ENCODE measurements around the gene MRPL55. TPM values are rescaled to one million over a fixed set of nuclear protein-coding genes. Genes with fewer than 3 reads are reported as not detected.

MRPL55 gene
- total and polyA plus RNA-seq, 2 experiments from 2014 or later, result 92.4 to 172 TPM

DNA sequence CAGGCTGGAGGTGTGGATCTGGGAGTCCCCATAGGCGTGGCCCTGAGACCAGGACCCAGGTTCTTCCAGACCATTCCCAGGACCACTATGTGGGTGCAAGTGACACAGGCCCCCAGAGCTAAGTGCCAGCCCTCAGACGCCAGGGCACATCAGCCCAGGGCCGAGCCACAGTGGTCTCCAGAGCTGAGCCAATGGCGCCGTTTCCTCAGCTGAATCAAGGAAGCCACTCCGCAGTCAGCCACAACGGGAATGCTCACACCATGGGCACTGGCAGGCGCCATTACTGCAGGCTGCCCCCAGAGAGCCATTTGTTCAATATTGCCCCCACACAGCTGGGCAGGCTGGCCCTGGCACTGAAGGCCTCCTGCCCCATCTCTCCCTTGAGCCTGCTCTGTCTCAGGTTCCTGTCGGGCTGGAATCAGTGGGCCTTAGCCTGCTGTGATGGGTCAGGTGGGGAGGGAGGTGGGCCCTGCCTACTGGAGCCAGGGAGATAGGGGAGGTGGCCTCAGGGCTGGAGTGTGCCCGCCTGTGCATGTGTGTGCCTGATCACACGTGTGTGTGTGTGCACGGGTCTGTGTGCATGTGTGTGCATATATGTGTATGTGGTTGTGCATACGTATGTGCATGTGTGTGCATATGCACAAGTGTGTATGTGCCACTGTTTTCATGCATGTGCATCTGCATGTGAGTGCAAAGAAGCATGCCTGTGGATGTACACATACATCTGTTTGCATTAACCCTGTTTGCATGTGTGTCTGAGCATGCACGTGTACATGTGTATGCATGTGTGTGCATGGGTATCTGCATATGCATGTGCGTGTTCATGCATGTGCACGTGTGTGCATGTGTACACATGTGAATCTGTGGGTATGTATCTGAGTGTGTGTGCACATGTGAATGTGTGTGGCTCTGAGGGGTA is 46.8 kb upstream of the MRPL55 start:
- Mint-ChIP-seq H3K27ac (no peak overlapping the region), H3K36me3 (ENCODE audit: low read depth) (no peaks in the 10 kb centered on the region), H3K27me3 (ENCODE audit: insufficient read depth, low read depth, poor library complexity) (peaks cover 31% of the 10 kb centered on the region), H3K9me3 (no peaks in the 10 kb centered on the region), H3K4me3 (no peak overlapping the region), H3K4me1 (no peaks in the 10 kb centered on the region)
- Histone ChIP-seq H3K4me1 (ENCODE audit: insufficient read depth) (no peaks in the 10 kb centered on the region), H3K4me3 (no peak overlapping the region), H2AFZ (no peak overlapping the region), H3K27me3 (ENCODE audit: insufficient read depth) (peaks cover 27% of the 10 kb centered on the region), H3K79me2 (replicated peaks; ENCODE audit: insufficient read depth) (no peaks in the 10 kb centered on the region), H4K20me1 (replicated peaks; ENCODE audit: insufficient read depth) (no peaks in the 10 kb centered on the region), H3K9me2 (ENCODE audit: insufficient read depth) (no peaks in the 10 kb centered on the region), H3F3A (replicated peaks; ENCODE audit: low read depth) (no peaks in the 10 kb centered on the region), H3K27ac (ENCODE audit: low read depth) (no peak overlapping the region), H3K36me3 (ENCODE audit: insufficient read depth) (no peaks in the 10 kb centered on the region), H3K4me2 (no peak overlapping the region)
- TF ChIP-seq NANOG (IDR thresholded peaks at IDR 0.05; ENCODE audit: borderline replicate concordance), result no peak
- TF ChIP-seq, protein P1, sequence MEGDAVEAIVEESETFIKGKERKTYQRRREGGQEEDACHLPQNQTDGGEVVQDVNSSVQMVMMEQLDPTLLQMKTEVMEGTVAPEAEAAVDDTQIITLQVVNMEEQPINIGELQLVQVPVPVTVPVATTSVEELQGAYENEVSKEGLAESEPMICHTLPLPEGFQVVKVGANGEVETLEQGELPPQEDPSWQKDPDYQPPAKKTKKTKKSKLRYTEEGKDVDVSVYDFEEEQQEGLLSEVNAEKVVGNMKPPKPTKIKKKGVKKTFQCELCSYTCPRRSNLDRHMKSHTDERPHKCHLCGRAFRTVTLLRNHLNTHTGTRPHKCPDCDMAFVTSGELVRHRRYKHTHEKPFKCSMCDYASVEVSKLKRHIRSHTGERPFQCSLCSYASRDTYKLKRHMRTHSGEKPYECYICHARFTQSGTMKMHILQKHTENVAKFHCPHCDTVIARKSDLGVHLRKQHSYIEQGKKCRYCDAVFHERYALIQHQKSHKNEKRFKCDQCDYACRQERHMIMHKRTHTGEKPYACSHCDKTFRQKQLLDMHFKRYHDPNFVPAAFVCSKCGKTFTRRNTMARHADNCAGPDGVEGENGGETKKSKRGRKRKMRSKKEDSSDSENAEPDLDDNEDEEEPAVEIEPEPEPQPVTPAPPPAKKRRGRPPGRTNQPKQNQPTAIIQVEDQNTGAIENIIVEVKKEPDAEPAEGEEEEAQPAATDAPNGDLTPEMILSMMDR (conservative IDR thresholded peaks at IDR 0.05; ENCODE audit: low read depth in 2 of 2), result no peak
- no peak for TF ChIP-seq JUNB (IDR thresholded peaks at IDR 0.05; ENCODE audit: unreplicated experiment)
- TF ChIP-seq STAT1 (IDR thresholded peaks at IDR 0.05; ENCODE audit: unreplicated experiment), result no peak
- TF ChIP-seq, protein P2, sequence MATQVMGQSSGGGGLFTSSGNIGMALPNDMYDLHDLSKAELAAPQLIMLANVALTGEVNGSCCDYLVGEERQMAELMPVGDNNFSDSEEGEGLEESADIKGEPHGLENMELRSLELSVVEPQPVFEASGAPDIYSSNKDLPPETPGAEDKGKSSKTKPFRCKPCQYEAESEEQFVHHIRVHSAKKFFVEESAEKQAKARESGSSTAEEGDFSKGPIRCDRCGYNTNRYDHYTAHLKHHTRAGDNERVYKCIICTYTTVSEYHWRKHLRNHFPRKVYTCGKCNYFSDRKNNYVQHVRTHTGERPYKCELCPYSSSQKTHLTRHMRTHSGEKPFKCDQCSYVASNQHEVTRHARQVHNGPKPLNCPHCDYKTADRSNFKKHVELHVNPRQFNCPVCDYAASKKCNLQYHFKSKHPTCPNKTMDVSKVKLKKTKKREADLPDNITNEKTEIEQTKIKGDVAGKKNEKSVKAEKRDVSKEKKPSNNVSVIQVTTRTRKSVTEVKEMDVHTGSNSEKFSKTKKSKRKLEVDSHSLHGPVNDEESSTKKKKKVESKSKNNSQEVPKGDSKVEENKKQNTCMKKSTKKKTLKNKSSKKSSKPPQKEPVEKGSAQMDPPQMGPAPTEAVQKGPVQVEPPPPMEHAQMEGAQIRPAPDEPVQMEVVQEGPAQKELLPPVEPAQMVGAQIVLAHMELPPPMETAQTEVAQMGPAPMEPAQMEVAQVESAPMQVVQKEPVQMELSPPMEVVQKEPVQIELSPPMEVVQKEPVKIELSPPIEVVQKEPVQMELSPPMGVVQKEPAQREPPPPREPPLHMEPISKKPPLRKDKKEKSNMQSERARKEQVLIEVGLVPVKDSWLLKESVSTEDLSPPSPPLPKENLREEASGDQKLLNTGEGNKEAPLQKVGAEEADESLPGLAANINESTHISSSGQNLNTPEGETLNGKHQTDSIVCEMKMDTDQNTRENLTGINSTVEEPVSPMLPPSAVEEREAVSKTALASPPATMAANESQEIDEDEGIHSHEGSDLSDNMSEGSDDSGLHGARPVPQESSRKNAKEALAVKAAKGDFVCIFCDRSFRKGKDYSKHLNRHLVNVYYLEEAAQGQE (IDR thresholded peaks at IDR 0.05; ENCODE audit: unreplicated experiment), result no peak
- TF ChIP-seq CREB1 (CRISPR knock-in tag; IDR thresholded peaks at IDR 0.05; ENCODE audit: low read depth), result no peak
- no peak for TF ChIP-seq POLR2AphosphoS5 (IDR thresholded peaks at IDR 0.05; ENCODE audit: low read depth)
- TF ChIP-seq, protein P3, sequence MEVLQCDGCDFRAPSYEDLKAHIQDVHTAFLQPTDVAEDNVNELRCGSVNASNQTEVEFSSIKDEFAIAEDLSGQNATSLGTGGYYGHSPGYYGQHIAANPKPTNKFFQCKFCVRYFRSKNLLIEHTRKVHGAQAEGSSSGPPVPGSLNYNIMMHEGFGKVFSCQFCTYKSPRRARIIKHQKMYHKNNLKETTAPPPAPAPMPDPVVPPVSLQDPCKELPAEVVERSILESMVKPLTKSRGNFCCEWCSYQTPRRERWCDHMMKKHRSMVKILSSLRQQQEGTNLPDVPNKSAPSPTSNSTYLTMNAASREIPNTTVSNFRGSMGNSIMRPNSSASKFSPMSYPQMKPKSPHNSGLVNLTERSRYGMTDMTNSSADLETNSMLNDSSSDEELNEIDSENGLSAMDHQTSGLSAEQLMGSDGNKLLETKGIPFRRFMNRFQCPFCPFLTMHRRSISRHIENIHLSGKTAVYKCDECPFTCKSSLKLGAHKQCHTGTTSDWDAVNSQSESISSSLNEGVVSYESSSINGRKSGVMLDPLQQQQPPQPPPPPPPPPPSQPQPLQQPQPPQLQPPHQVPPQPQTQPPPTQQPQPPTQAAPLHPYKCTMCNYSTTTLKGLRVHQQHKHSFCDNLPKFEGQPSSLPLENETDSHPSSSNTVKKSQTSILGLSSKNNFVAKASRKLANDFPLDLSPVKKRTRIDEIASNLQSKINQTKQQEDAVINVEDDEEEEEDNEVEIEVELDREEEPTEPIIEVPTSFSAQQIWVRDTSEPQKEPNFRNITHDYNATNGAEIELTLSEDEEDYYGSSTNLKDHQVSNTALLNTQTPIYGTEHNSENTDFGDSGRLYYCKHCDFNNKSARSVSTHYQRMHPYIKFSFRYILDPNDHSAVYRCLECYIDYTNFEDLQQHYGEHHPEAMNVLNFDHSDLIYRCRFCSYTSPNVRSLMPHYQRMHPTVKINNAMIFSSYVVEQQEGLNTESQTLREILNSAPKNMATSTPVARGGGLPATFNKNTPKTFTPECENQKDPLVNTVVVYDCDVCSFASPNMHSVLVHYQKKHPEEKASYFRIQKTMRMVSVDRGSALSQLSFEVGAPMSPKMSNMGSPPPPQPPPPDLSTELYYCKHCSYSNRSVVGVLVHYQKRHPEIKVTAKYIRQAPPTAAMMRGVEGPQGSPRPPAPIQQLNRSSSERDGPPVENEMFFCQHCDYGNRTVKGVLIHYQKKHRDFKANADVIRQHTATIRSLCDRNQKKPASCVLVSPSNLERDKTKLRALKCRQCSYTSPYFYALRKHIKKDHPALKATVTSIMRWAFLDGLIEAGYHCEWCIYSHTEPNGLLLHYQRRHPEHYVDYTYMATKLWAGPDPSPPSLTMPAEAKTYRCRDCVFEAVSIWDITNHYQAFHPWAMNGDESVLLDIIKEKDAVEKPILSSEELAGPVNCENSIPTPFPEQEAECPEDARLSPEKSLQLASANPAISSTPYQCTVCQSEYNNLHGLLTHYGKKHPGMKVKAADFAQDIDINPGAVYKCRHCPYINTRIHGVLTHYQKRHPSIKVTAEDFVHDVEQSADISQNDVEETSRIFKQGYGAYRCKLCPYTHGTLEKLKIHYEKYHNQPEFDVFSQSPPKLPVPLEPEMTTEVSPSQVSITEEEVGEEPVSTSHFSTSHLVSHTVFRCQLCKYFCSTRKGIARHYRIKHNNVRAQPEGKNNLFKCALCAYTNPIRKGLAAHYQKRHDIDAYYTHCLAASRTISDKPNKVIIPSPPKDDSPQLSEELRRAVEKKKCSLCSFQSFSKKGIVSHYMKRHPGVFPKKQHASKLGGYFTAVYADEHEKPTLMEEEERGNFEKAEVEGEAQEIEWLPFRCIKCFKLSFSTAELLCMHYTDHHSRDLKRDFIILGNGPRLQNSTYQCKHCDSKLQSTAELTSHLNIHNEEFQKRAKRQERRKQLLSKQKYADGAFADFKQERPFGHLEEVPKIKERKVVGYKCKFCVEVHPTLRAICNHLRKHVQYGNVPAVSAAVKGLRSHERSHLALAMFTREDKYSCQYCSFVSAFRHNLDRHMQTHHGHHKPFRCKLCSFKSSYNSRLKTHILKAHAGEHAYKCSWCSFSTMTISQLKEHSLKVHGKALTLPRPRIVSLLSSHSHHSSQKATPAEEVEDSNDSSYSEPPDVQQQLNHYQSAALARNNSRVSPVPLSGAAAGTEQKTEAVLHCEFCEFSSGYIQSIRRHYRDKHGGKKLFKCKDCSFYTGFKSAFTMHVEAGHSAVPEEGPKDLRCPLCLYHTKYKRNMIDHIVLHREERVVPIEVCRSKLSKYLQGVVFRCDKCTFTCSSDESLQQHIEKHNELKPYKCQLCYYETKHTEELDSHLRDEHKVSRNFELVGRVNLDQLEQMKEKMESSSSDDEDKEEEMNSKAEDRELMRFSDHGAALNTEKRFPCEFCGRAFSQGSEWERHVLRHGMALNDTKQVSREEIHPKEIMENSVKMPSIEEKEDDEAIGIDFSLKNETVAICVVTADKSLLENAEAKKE (CRISPR knock-in tag; IDR thresholded peaks at IDR 0.05), result no peak
- TF ChIP-seq EZH2phosphoT487 (IDR thresholded peaks at IDR 0.05; ENCODE audit: unreplicated experiment), result no peak
- TF ChIP-seq ZNF114 (CRISPR knock-in tag; IDR thresholded peaks at IDR 0.05), result no peak
- no peak for TF ChIP-seq EZH2 (IDR thresholded peaks at IDR 0.05; ENCODE audit: low read depth, unreplicated experiment)
- DNase-seq (ENCODE audit: low spot score), result no peak
- ATAC-seq, result no peak

All from GM23338 (cell line).